ENCODE data around the gene PCDH9.

Gene PCDH9

GRCh38 chr13:67077132-67077531, 153.0 kb downstream of the PCDH9 start:
- no peak for DNase-seq

- DNase-seq = no peak
Observed at GRCh38 chr13:67076378-67076777, 153.8 kb downstream of the PCDH9 start.

- peak in 1 of 2 experiments; percentile 35 for DNase-seq
Observed at GRCh38 chr13:67075239-67075638, 154.9 kb downstream of the PCDH9 start.

GRCh38 chr13:67071918-67072598, 158.1 kb downstream of the PCDH9 start:
- no peak for DNase-seq

- DNase-seq = no peak
Observed at GRCh38 chr13:67070306-67070705, 159.8 kb downstream of the PCDH9 start.

GRCh38 chr13:67069117-67069767, 160.9 kb downstream of the PCDH9 start:
- DNase-seq = peak; percentile 35 to 45

GRCh38 chr13:67064920-67065319, 165.2 kb downstream of the PCDH9 start:
- DNase-seq = no peak

GRCh38 chr13:67063036-67063435, 167.1 kb downstream of the PCDH9 start:
- DNase-seq = no peak

GRCh38 chr13:67062160-67062559, 168.0 kb downstream of the PCDH9 start:
- DNase-seq = no peak

- no peak for DNase-seq
Observed at GRCh38 chr13:67061750-67062149, 168.4 kb downstream of the PCDH9 start.

GRCh38 chr13:67052550-67053490, 177.3 kb downstream of the PCDH9 start:
- peak; percentile 56 to 91 for DNase-seq

- DNase-seq = no peak
Observed at GRCh38 chr13:67049744-67050143, 180.4 kb downstream of the PCDH9 start.

- no peak for DNase-seq
Observed at GRCh38 chr13:67048821-67049150, 181.3 kb downstream of the PCDH9 start.

GRCh38 chr13:67048084-67048820, 181.9 kb downstream of the PCDH9 start:
- peak; percentile 71 to 90 for DNase-seq

- DNase-seq = no peak
Observed at GRCh38 chr13:67045357-67045756, 184.8 kb downstream of the PCDH9 start.

- peak in 1 of 2 experiments; percentile 44 for DNase-seq
Observed at GRCh38 chr13:67043901-67044300, 186.2 kb downstream of the PCDH9 start.

GRCh38 chr13:67042556-67042955, 187.6 kb downstream of the PCDH9 start:
- DNase-seq = no peak

GRCh38 chr13:67036699-67037457, 193.3 kb downstream of the PCDH9 start:
- DNase-seq = no peak

GRCh38 chr13:67033170-67033569, 197.0 kb downstream of the PCDH9 start:
- no peak for DNase-seq

- no peak for DNase-seq
Observed at GRCh38 chr13:67023130-67023876, 206.8 kb downstream of the PCDH9 start.

GRCh38 chr13:67018775-67019174, 211.4 kb downstream of the PCDH9 start:
- peak in 1 of 2 experiments; percentile 21 for DNase-seq
